ENCODE measurements around the gene MYO16. TPM values are rescaled to one million over a fixed set of nuclear protein-coding genes. Genes with fewer than 3 reads are reported as not detected.

MYO16 gene
- 0.06 TPM in 2 replicates for total RNA-seq (2014; rRNA removed; shearing (Covaris generic))

- DNase-seq (ENCODE audit: low read depth): no peak
Observed at GRCh38 chr13:108629181-108629752, at the start of gene MYO16. MYO16 (plus strand) TSS chr13:108629611; CDS start chr13:108629845, 234 bp downstream.

GRCh38 chr13:108586826-108587225 is 42.6 kb upstream of the MYO16 start:
- no peak for DNase-seq (ENCODE audit: low read depth)

GRCh38 chr13:108588516-108588915 is 40.9 kb upstream of the MYO16 start:
- no peak for DNase-seq (ENCODE audit: low read depth)

GRCh38 chr13:108594153-108594552 is 35.3 kb upstream of the MYO16 start:
- no peak for DNase-seq (ENCODE audit: low read depth)

- DNase-seq (ENCODE audit: low read depth): no peak
Observed at GRCh38 chr13:108595436-108596274, 33.8 kb upstream of the MYO16 start.

GRCh38 chr13:108597943-108598342 is 31.5 kb upstream of the MYO16 start:
- no peak for DNase-seq (ENCODE audit: low read depth)

- DNase-seq (ENCODE audit: low read depth): no peak
Observed at GRCh38 chr13:108606424-108606823, 23.0 kb upstream of the MYO16 start.

GRCh38 chr13:108609353-108609752 is 20.1 kb upstream of the MYO16 start:
- no peak for DNase-seq (ENCODE audit: low read depth)

GRCh38 chr13:108610507-108610906 is 18.9 kb upstream of the MYO16 start:
- no peak for DNase-seq (ENCODE audit: low read depth)

- no peak for DNase-seq (ENCODE audit: low read depth)
Observed at GRCh38 chr13:108615241-108615640, 14.2 kb upstream of the MYO16 start.

- DNase-seq (ENCODE audit: low read depth): no peak
Observed at GRCh38 chr13:108618233-108618632, 11.2 kb upstream of the MYO16 start.

GRCh38 chr13:108621462-108621861 is 7.9 kb upstream of the MYO16 start:
- DNase-seq (ENCODE audit: low read depth): no peak

GRCh38 chr13:108624108-108624507 is 5.3 kb upstream of the MYO16 start:
- DNase-seq (ENCODE audit: low read depth): no peak

GRCh38 chr13:108624979-108625378 is 4.4 kb upstream of the MYO16 start:
- DNase-seq (ENCODE audit: low read depth): no peak

- no peak for DNase-seq (ENCODE audit: low read depth)
Observed at GRCh38 chr13:108629988-108630387, 577 bp downstream of the MYO16 start.

- DNase-seq (ENCODE audit: low read depth): no peak
Observed at GRCh38 chr13:108632649-108633167, 3.3 kb downstream of the MYO16 start.

GRCh38 chr13:108638901-108639300 is 9.5 kb downstream of the MYO16 start:
- DNase-seq (ENCODE audit: low read depth): no peak

- no peak for DNase-seq (ENCODE audit: low read depth)
Observed at GRCh38 chr13:108643646-108644353, 14.4 kb downstream of the MYO16 start.

- no peak for DNase-seq (ENCODE audit: low read depth)
Observed at GRCh38 chr13:108645376-108645775, 16.0 kb downstream of the MYO16 start.

GRCh38 chr13:108650271-108650670 is 20.9 kb downstream of the MYO16 start:
- no peak for DNase-seq (ENCODE audit: low read depth)

GRCh38 chr13:108656742-108657141 is 27.3 kb downstream of the MYO16 start:
- no peak for DNase-seq (ENCODE audit: low read depth)

- DNase-seq (ENCODE audit: low read depth): no peak
Observed at GRCh38 chr13:108657519-108657918, 28.1 kb downstream of the MYO16 start.
